ENCODE results near the gene CPT1C. TPM values are rescaled to one million over a fixed set of nuclear protein-coding genes. Genes with fewer than 3 reads are reported as not detected.

The CPT1C gene
- total RNA-seq, 8 experiments from 2014 or later: 4.7 to 65.7 (median 36.3) TPM

DNA sequence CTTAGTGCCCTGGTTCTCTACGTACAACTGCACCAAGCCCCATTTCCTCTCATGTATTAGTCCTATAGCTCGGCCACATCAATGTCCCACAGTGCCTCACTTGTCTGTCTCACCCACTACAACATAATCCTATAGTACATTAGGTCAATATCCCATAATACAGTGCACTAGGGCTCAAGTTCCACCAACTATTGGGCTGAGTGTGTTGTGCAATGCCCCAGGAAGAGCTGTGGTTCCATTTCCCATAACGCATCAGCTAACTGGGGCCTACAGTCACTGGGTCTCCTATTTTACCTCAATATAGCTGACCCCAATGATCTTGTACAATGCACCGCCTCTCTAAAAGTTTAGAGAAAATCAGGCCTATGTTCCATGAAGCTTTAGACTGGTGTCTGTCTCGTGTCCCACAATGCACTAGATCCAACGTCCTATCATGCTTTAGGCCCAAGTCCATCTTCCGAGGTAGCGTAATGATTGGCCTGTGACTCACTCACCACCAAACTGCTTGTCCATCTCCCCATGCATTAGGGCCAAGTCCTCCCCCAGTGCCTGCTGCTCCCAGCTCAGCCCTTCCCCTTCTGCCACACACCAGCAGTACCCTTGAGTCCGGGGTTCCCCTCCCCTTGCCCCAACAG lies 50.4 kb downstream of the CPT1C start:
- H3K27ac ChIP-seq: no peak overlapping the region
- no peak for ATAC-seq (replicated peaks in 6 of 8)
- no peaks in the 10 kb centered on the region for H3K4me1 ChIP-seq (replicated peaks in 1 of 2)
- in situ Hi-C loops (cut with MboI; ENCODE audit: low pct_unique_long_range_greater_than_20kb in 2 of 9, low sequenced_read_pairs in 9 of 9, unreplicated experiment in 9 of 9): no loop called here
- H3K4me3 ChIP-seq: no peak overlapping the region
- WGBS, 10 experiments: 75 to 100% (median 93%) methylated on average over 1 to 8 of the region's 9 CpGs; no CpG with 5 or more reads in 4 of the 10 experiments

- no peak overlapping the region for H3K27ac ChIP-seq
- ATAC-seq (replicated peaks in 6 of 8): peak in 1 of 8 experiments; percentile 24
- WGBS, 10 experiments: 20 to 96% (median 68%) methylated on average over 1 to 16 of the region's 23 CpGs; no CpG with 5 or more reads in 4 of the 10 experiments
- H3K4me1 ChIP-seq (replicated peaks in 1 of 2): no peaks in the 10 kb centered on the region
- in situ Hi-C loops (cut with MboI; ENCODE audit: low pct_unique_long_range_greater_than_20kb in 2 of 9, low sequenced_read_pairs in 9 of 9, unreplicated experiment in 9 of 9): no loop called here
- H3K4me3 ChIP-seq: no peak overlapping the region
These were observed 54.0 kb downstream of the CPT1C start for GRCh38 chr19:49744946-49745381.

- H3K4me1 ChIP-seq (replicated peaks in 1 of 2): no peaks in the 10 kb centered on the region
- in situ Hi-C loops (cut with MboI; ENCODE audit: low pct_unique_long_range_greater_than_20kb in 2 of 9, low sequenced_read_pairs in 9 of 9, unreplicated experiment in 9 of 9): no loop called here
- H3K27ac ChIP-seq: no peak overlapping the region
- H3K4me3 ChIP-seq: no peak overlapping the region
- WGBS, 10 experiments: 47 to 100% (median 88%) methylated on average over 1 to 10 of the region's 52 CpGs; no CpG with 5 or more reads in 5 of the 10 experiments
- peak in 2 of 8 experiments; percentile 24 to 74 for ATAC-seq (replicated peaks in 6 of 8)
These were observed 55.5 kb downstream of the CPT1C start for GRCh38 chr19:49746206-49746958.

DNA sequence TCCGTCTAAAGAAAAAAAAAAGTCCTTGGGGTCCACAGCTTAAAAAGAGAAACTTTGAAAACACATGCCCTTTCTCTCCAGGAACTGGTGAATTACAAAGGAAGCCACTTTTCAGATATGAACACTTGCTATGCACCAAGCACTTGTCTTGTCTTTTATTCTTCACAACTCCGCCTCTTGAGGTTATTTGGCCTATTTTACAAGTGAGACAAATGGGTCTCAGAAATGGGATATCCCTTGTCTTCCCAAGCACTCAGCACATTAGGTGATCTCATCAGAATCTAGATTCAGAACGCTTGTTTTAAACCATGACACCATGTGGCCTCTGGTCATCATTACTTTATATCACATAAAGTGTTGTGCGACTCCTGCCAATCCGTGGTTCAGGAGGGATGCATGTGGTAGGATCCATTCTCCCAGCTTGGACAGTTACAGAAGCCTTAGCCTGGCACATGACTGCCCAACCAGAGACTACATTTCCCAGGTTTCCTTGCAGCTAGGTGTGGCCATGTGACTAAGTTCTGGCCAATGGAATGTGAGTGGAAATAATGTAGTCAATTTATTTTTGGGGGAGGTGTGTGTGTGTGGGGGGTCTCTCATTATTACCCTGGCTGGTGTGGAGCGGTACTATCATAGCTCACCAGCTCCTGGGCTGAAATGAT lies 58.3 kb downstream of the CPT1C start:
- in situ Hi-C loops (cut with MboI; ENCODE audit: low pct_unique_long_range_greater_than_20kb in 2 of 9, low sequenced_read_pairs in 9 of 9, unreplicated experiment in 9 of 9): no loop called here
- 51 to 100% (median 80%) methylated on average over 1 to 6 of the region's 6 CpGs; no CpG with 5 or more reads in 1 of the 10 experiments for WGBS, 10 experiments
- ATAC-seq (replicated peaks in 6 of 8): peak in 7 of 8 experiments; percentile 24 to 95 (median 66)

GRCh38 chr19:49749771-49750170 lies 58.9 kb downstream of the CPT1C start:
- peak in 2 of 8 experiments; percentile 13 to 41 for ATAC-seq (replicated peaks in 6 of 8)
- in situ Hi-C loops (cut with MboI; ENCODE audit: low pct_unique_long_range_greater_than_20kb in 2 of 9, low sequenced_read_pairs in 9 of 9, unreplicated experiment in 9 of 9): no loop called here
- Histone ChIP-seq H3K27ac (no peak overlapping the region), H3K4me3 (no peak overlapping the region), H3K4me1 (replicated peaks in 1 of 2) (no peaks in the 10 kb centered on the region)
- 13 to 71% (median 33%) methylated on average over 1 of the region's 1 CpG; no CpG with 5 or more reads in 5 of the 10 experiments for WGBS, 10 experiments

More for the DNA sequence above, 58.3 kb downstream of the CPT1C start:
- Histone ChIP-seq H3K4me3 (no peak overlapping the region), H3K27ac (no peak overlapping the region), H3K4me1 (replicated peaks in 1 of 2) (no peaks in the 10 kb centered on the region)

- Histone ChIP-seq H3K4me3 (no peak overlapping the region), H3K4me1 (replicated peaks in 1 of 2) (no peaks in the 10 kb centered on the region), H3K27ac (no peak overlapping the region)
- no peak for ATAC-seq (replicated peaks in 6 of 8)
- in situ Hi-C loops (cut with MboI; ENCODE audit: low pct_unique_long_range_greater_than_20kb in 2 of 9, low sequenced_read_pairs in 9 of 9, unreplicated experiment in 9 of 9): no loop called here
- 20 to 100% (median 80%) methylated on average over 1 of the region's 1 CpG; no CpG with 5 or more reads in 3 of the 10 experiments for WGBS, 10 experiments
These were observed 61.8 kb downstream of the CPT1C start for GRCh38 chr19:49752701-49753100.

GRCh38 chr19:49755956-49756355 lies 65.0 kb downstream of the CPT1C start:
- Histone ChIP-seq H3K4me3 (no peak overlapping the region), H3K27ac (no peak overlapping the region), H3K4me1 (replicated peaks in 1 of 2) (no peaks in the 10 kb centered on the region)
- WGBS, 10 experiments: 33 to 100% (median 72%) methylated on average over 1 to 3 of the region's 3 CpGs
- ATAC-seq (replicated peaks in 6 of 8): no peak
- in situ Hi-C loops (cut with MboI; ENCODE audit: low pct_unique_long_range_greater_than_20kb in 2 of 9, low sequenced_read_pairs in 9 of 9, unreplicated experiment in 9 of 9): no loop called here

DNA sequence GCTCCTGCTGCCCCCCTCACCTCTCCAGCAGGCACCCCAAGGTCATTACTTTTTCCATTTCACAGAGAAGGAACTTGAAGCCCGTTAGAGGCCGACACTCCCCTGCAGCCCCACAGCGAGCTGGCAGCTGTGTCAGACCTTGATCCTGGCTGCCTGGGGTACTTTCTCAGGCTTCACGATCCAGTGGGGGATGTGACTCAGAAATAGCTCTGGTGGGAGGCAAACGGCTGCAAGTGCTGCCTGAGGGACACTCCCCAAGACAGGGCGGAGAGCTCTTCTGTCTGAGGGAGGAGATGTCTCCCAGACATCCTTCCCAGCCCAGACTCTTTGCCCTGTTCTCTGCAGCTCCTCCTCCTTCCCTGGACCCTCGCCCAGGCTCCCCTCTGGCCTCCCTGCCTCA lies 67.4 kb downstream of the CPT1C start:
- in situ Hi-C loops (cut with MboI; ENCODE audit: low pct_unique_long_range_greater_than_20kb in 2 of 9, low sequenced_read_pairs in 9 of 9, unreplicated experiment in 9 of 9): no loop called here
- no peaks in the 10 kb centered on the region for H3K4me1 ChIP-seq (replicated peaks in 1 of 2)
- no peak overlapping the region for H3K4me3 ChIP-seq
- ATAC-seq (replicated peaks in 6 of 8): peak in 3 of 8 experiments; percentile 58 to 88 (median 63)
- 10 to 80% (median 13%) methylated on average over 1 to 2 of the region's 7 CpGs; no CpG with 5 or more reads in 6 of the 10 experiments for WGBS, 10 experiments
- no peak overlapping the region for H3K27ac ChIP-seq

DNA sequence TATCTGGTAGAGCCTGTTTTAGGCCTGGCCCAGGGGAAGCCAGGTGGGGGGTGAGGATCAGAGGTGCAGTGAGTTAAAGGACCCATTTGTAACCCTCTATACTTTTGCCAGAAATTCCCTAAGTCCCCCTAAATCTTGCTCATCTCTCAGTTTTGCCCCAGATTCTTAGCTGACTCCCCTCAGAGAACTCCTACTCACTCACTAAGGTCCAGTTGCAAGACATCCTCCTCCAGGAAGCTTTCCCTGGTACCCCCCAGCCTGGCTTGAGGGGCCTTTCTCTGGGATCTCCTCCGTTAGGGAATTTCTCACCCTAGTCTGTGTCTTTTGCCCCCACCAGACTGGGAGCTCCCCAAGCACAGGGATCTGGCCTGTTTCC lies 70.3 kb downstream of the CPT1C start:
- in situ Hi-C loops (cut with MboI; ENCODE audit: low pct_unique_long_range_greater_than_20kb in 2 of 9, low sequenced_read_pairs in 9 of 9, unreplicated experiment in 9 of 9): no loop called here
- Histone ChIP-seq H3K4me1 (replicated peaks in 1 of 2) (peaks cover 0 to 5% of the 10 kb centered on the region in 2 donors), H3K27ac (no peak overlapping the region), H3K4me3 (no peak overlapping the region)
- no peak for ATAC-seq (replicated peaks in 6 of 8)
- WGBS, 10 experiments: 80 to 100% (median 100%) methylated on average over 1 of the region's 1 CpG; no CpG with 5 or more reads in 6 of the 10 experiments

GRCh38 chr19:49761625-49762311 lies 70.9 kb downstream of the CPT1C start:
- H3K4me1 ChIP-seq (replicated peaks in 1 of 2): peaks cover 0 to 5% of the 10 kb centered on the region in 2 donors
- H3K4me3 ChIP-seq: no peak overlapping the region
- in situ Hi-C loops (cut with MboI; ENCODE audit: low pct_unique_long_range_greater_than_20kb in 2 of 9, low sequenced_read_pairs in 9 of 9, unreplicated experiment in 9 of 9): no loop called here
- no peak overlapping the region for H3K27ac ChIP-seq
- 3 to 77% (median 69%) methylated on average over 3 to 8 of the region's 16 CpGs; no CpG with 5 or more reads in 4 of the 10 experiments for WGBS, 10 experiments
- ATAC-seq (replicated peaks in 6 of 8): no peak

- ATAC-seq (replicated peaks in 6 of 8): no peak
- H3K4me3 ChIP-seq: no peak within 1 kb of the TSS
- peaks cover 5 to 11% of the 10 kb centered on the region in 2 donors for H3K4me1 ChIP-seq (replicated peaks in 1 of 2)
- WGBS, 10 experiments: 59 to 100% (median 92%) methylated on average over 2 to 3 of the region's 6 CpGs; no CpG with 5 or more reads in 6 of the 10 experiments
- no peak within 1 kb of the TSS for H3K27ac ChIP-seq
- in situ Hi-C loops (cut with MboI; ENCODE audit: low pct_unique_long_range_greater_than_20kb in 2 of 9, low sequenced_read_pairs in 9 of 9, unreplicated experiment in 9 of 9): no loop called here
These were observed 72.3 kb downstream of the CPT1C start, which contains the start of gene TSKS for GRCh38 chr19:49763230-49763629. Gene TSKS, minus strand, starts transcription at chr19:49763306. Its CDS starts 59 bp downstream, at chr19:49763247.

Data from motor neuron (in vitro differentiated cells).